ENCODE data around the gene CRHR2. TPM values are rescaled to one million over a fixed set of nuclear protein-coding genes. Genes with fewer than 3 reads are reported as not detected.
A peak's percentile ranks its signal among the peaks of the same experiment; 100 is the strongest.

Gene CRHR2
- total RNA-seq, 1 experiment from 2014 or later = 0.22 TPM

DNA sequence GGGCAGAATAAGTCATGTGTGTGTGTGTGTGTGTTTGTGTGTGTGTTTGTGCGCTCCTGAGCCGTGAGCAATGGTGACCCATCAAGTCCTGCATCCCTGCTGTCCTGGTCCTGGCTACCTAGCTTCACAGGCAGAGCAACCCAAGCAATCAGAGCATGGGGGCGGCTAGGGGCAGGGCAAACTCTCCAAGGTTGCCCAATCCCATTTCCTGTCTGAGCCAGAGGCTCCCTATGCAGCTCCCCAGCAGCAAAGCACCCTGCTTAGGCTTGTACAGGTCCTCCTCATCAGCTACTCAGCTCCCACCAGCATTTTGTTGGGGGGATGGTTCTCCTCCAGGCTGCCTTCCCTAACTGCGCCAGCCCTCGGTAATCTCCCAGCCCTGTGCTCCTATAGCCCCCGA lies 31.1 kb upstream of the CRHR2 start:
- peaks cover 15% of the 10 kb centered on the region for H3K36me3 Mint-ChIP-seq
- ChIA-PET POLR2A (no interaction called here), CTCF (interaction anchor here (1.2 to 1.6 kb wide), 2 partner anchors 15 to 32 kb away, joined by 4 read pairs; no protein-coding TSS in a partner anchor)
- no peak overlapping the region for H3K4me3 Mint-ChIP-seq
- H3K9me3 Mint-ChIP-seq = peaks cover 23% of the 10 kb centered on the region
- ATAC-seq (peak; percentile 41), DNase-seq (ENCODE audit: low spot score) (no peak)
- TF ChIP-seq ELF4 (CRISPR knock-in tag; IDR thresholded peaks at IDR 0.05; ENCODE audit: low read depth) (no peak), KAT7 (CRISPR knock-in tag; IDR thresholded peaks at IDR 0.05; ENCODE audit: borderline replicate concordance) (no peak), AFF4 (CRISPR knock-in tag; IDR thresholded peaks at IDR 0.05; ENCODE audit: borderline replicate concordance) (no peak)
- H3K4me1 Mint-ChIP-seq = peaks cover 9% of the 10 kb centered on the region
- H3K27me3 Mint-ChIP-seq (ENCODE audit: low read depth) = peaks cover 21% of the 10 kb centered on the region
- no peak overlapping the region for H3K27ac Mint-ChIP-seq

GRCh38 chr7:30710669-30711068 lies 28.4 kb upstream of the CRHR2 start:
- peaks cover 9% of the 10 kb centered on the region for H3K4me1 Mint-ChIP-seq
- H3K36me3 Mint-ChIP-seq = no peaks in the 10 kb centered on the region
- CTCF ChIA-PET = interaction anchor here (0.9 to 2.2 kb wide), 5 partner anchors 9 to 28 kb away, joined by 3 to 9 read pairs (median 3); partner anchors contain the start of gene CRHR2
- no peak overlapping the region for H3K27ac Mint-ChIP-seq
- no peak for DNase-seq (ENCODE audit: low spot score)
- H3K9me3 Mint-ChIP-seq = peaks cover 8% of the 10 kb centered on the region; the same call in 1 of the 2 replicates
- peaks cover 11% of the 10 kb centered on the region for H3K27me3 Mint-ChIP-seq (ENCODE audit: low read depth)
- no peak overlapping the region for H3K4me3 Mint-ChIP-seq
- ATAC-seq = no peak
- POLR2A ChIA-PET = no interaction called here
- TF ChIP-seq, protein P1, sequence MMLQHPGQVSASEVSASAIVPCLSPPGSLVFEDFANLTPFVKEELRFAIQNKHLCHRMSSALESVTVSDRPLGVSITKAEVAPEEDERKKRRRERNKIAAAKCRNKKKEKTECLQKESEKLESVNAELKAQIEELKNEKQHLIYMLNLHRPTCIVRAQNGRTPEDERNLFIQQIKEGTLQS (CRISPR knock-in tag; conservative IDR thresholded peaks at IDR 0.05) = no peak
- no peak for TF ChIP-seq GRHL2 (CRISPR knock-in tag; IDR thresholded peaks at IDR 0.05; ENCODE audit: insufficient replicate concordance, severe bottlenecking)
- no peak for TF ChIP-seq CBFB (CRISPR knock-in tag; IDR thresholded peaks at IDR 0.05; ENCODE audit: low read depth)
- TF ChIP-seq RELA (CRISPR knock-in tag; IDR thresholded peaks at IDR 0.05; ENCODE audit: borderline replicate concordance) = no peak
- TF ChIP-seq CREB1 (CRISPR knock-in tag; IDR thresholded peaks at IDR 0.05) = no peak
- TF ChIP-seq, protein P2, sequence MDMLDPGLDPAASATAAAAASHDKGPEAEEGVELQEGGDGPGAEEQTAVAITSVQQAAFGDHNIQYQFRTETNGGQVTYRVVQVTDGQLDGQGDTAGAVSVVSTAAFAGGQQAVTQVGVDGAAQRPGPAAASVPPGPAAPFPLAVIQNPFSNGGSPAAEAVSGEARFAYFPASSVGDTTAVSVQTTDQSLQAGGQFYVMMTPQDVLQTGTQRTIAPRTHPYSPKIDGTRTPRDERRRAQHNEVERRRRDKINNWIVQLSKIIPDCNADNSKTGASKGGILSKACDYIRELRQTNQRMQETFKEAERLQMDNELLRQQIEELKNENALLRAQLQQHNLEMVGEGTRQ (CRISPR knock-in tag; IDR thresholded peaks at IDR 0.05) = no peak
- TF ChIP-seq, protein P3, sequence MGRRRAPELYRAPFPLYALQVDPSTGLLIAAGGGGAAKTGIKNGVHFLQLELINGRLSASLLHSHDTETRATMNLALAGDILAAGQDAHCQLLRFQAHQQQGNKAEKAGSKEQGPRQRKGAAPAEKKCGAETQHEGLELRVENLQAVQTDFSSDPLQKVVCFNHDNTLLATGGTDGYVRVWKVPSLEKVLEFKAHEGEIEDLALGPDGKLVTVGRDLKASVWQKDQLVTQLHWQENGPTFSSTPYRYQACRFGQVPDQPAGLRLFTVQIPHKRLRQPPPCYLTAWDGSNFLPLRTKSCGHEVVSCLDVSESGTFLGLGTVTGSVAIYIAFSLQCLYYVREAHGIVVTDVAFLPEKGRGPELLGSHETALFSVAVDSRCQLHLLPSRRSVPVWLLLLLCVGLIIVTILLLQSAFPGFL (CRISPR knock-in tag; IDR thresholded peaks at IDR 0.05; ENCODE audit: borderline replicate concordance) = no peak
- TF ChIP-seq, protein P4, sequence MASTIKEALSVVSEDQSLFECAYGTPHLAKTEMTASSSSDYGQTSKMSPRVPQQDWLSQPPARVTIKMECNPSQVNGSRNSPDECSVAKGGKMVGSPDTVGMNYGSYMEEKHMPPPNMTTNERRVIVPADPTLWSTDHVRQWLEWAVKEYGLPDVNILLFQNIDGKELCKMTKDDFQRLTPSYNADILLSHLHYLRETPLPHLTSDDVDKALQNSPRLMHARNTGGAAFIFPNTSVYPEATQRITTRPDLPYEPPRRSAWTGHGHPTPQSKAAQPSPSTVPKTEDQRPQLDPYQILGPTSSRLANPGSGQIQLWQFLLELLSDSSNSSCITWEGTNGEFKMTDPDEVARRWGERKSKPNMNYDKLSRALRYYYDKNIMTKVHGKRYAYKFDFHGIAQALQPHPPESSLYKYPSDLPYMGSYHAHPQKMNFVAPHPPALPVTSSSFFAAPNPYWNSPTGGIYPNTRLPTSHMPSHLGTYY (CRISPR knock-in tag; IDR thresholded peaks at IDR 0.05) = no peak
- TF ChIP-seq HMGA2 (CRISPR knock-in tag; IDR thresholded peaks at IDR 0.05) = no peak

GRCh38 chr7:30709549-30709948 lies 27.3 kb upstream of the CRHR2 start:
- Mint-ChIP-seq H3K27me3 (ENCODE audit: low read depth) (peaks cover under 1% of the 10 kb centered on the region; the same call in 1 of the 2 replicates), H3K36me3 (no peaks in the 10 kb centered on the region), H3K9me3 (no peaks in the 10 kb centered on the region), H3K4me1 (peaks cover 9% of the 10 kb centered on the region), H3K4me3 (no peak overlapping the region), H3K27ac (no peak overlapping the region)
- ChIA-PET POLR2A (interaction anchor here (0.8 to 1.5 kb wide), 3 partner anchors 45 to 554 kb away, joined by 3 to 5 read pairs (median 3); no protein-coding TSS in a partner anchor), CTCF (interaction anchor here (0.9 to 2.2 kb wide), 4 partner anchors 8 to 31 kb away, joined by 3 to 9 read pairs (median 4); no protein-coding TSS in a partner anchor)
- ATAC-seq (peak; percentile 81), DNase-seq (ENCODE audit: low spot score) (peak; percentile 72)
- no peak for TF ChIP-seq TEAD1 (CRISPR knock-in tag; IDR thresholded peaks at IDR 0.05)
- TF ChIP-seq, protein P5, sequence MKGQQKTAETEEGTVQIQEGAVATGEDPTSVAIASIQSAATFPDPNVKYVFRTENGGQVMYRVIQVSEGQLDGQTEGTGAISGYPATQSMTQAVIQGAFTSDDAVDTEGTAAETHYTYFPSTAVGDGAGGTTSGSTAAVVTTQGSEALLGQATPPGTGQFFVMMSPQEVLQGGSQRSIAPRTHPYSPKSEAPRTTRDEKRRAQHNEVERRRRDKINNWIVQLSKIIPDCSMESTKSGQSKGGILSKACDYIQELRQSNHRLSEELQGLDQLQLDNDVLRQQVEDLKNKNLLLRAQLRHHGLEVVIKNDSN (CRISPR knock-in tag; IDR thresholded peaks at IDR 0.05) = no peak
- no peak for TF ChIP-seq NR3C1 (CRISPR knock-in tag; conservative IDR thresholded peaks at IDR 0.05; ENCODE audit: low read depth)
- TF ChIP-seq RORB (CRISPR knock-in tag; IDR thresholded peaks at IDR 0.05) = no peak
- TF ChIP-seq, protein P6, sequence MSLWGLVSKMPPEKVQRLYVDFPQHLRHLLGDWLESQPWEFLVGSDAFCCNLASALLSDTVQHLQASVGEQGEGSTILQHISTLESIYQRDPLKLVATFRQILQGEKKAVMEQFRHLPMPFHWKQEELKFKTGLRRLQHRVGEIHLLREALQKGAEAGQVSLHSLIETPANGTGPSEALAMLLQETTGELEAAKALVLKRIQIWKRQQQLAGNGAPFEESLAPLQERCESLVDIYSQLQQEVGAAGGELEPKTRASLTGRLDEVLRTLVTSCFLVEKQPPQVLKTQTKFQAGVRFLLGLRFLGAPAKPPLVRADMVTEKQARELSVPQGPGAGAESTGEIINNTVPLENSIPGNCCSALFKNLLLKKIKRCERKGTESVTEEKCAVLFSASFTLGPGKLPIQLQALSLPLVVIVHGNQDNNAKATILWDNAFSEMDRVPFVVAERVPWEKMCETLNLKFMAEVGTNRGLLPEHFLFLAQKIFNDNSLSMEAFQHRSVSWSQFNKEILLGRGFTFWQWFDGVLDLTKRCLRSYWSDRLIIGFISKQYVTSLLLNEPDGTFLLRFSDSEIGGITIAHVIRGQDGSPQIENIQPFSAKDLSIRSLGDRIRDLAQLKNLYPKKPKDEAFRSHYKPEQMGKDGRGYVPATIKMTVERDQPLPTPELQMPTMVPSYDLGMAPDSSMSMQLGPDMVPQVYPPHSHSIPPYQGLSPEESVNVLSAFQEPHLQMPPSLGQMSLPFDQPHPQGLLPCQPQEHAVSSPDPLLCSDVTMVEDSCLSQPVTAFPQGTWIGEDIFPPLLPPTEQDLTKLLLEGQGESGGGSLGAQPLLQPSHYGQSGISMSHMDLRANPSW (CRISPR knock-in tag; conservative IDR thresholded peaks at IDR 0.05; ENCODE audit: low read depth) = no peak
